HG02885 (cell line): ENCODE measurements around the gene SULF2.

Experiments used
- ATAC-seq: cut with Tn5 transposase; IDR thresholded peaks from one replicate; pipeline ENCODE4 v1.9.1; 2021; ENCODE audit warnings: mild to moderate bottlenecking; ENCODE audit not compliant: unreplicated experiment, poor library complexity

SULF2 gene

DNA sequence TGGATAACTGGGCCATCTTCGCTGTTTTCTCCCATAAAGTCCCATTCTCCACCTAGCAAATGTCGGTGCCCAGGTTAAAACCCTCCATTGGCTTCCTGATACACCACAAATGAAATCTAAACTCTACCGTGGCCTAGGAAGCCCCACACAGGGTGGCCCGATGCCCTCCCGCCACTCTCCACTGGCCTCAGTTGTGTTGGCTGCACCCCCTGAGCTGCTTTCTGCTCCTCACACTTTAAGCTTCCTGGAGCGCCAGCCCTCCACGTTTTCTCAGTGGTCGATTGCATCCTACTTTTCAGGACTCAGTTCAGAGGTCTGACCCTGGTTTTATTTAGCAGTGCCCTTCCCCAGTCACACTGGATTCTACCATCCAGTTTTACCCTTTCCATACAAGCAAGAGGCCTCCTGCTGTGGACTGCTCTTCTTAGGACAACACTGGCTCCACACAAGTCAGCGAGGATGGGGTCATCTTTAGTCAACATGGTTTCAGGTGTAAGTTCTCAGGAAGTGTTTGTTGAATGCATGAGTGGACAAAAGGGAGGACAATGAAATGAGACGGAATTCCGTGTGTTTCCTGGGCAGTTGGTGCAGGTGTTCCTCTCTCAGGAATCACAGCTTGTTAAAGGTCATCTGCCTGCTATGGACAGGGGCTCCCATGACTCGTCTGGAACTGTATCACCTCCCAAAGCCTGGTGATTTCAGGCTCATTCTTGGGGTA is 124.1 kb downstream of the SULF2 start:
- ATAC-seq = no peak

DNA sequence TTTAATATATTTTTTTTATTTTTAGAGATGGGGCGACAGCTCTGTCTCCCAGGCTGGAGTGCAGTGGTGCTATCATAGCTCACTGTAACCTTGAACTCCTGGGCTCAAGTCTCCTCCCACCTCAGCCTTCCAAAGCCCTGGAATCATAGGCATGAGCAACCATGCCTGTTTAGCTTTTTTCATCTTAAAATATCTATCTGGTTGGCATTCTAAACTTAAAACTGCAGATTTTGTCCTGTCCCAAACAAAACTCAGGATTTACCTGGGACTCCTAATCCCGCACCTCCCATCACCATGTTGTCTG is 124.7 kb downstream of the SULF2 start:
- no peak for ATAC-seq

DNA sequence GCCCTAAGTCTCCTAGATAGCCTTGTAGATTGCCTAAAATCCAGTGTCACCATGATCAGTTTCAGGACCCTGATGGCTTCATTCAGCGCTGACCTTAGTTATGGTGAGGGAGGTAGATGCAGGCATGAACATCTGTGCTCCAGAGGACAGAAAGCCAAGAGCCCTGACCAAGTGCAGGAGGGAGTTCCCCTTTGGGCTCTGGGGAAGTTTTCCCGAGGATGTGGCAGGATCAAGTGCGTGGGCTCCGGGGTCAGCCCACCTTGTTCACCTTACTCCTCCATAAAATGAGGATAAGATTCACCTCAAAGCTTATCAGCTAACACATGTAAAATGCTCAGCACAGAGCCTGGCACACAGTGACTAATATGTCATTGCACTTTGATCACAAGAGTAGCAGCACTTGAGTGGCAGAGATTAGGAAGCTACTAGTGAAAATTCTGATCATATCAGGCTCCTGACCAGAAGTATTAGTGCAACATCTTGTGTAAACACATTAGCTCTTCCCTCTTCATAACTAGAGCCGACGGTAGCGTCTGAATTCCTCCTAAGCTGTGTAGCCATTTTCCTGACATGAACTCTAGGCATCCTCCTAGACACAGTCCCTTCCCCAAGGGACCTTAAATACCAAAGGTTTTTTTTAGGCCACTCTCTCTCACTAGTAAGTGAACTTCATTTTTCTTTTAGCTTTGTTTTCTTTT is 125.2 kb downstream of the SULF2 start:
- ATAC-seq = no peak

DNA sequence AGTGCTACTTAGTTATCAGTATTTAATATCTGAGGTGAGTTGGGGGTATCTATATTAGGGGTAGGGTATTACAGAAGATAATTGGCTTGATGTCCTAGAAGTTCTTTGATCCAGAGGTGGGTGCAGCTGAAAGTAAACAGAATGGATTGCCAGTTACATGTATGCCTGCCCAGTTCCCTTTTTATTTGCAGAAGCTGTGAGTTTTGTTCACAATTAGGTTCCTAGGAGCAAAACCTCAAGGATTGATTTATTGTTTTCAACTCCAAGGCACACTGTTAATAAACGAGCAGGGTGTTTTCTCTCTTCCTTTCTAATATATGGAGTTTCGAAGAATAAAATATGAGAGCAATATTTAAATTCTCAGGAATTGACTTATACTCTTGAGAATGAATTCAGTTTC is 129.0 kb downstream of the SULF2 start:
- ATAC-seq = no peak

DNA sequence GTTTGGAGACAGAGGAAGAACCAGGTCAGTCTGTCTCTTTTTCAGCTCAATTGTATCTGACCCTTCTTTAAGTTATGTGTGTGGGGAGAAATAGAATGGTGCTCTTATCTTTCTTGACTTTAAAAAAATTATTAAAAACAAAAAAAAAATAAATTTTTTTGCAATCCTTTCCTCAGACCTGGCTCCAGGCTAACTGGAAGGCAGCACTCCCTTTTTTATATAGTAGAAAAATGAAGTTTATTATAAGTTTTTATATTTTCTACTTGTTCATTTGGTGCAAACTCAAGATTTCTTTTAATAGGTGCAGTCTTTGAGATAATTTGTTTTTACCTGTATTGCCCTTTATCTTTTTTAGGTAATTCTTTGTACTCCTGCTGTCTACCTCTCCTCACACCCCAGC is 129.6 kb downstream of the SULF2 start:
- no peak for ATAC-seq

DNA sequence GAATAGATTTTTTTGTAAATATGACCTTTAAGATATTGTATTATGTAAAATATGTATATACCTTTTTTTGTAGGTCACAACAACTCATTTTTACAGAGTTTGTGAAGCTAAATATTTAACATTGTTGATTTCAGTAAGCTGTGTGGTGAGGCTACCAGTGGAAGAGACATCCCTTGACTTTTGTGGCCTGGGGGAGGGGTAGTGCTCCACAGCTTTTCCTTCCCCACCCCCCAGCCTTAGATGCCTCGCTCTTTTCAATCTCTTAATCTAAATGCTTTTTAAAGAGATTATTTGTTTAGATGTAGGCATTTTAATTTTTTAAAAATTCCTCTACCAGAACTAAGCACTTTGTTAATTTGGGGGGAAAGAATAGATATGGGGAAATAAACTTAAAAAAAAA is 130.9 kb downstream of the SULF2 start:
- ATAC-seq = no peak

DNA sequence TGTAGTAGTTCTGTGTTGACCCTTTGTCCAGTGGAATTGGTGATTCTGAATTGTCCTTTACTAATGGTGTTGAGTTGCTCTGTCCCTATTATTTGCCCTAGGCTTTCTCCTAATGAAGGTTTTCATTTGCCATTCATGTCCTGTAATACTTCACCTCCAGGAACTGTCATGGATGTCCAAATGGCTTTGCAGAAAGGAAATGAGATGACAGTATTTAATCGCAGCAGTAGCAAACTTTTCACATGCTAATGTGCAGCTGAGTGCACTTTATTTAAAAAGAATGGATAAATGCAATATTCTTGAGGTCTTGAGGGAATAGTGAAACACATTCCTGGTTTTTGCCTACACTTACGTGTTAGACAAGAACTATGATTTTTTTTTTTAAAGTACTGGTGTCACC is 131.4 kb downstream of the SULF2 start:
- no peak for ATAC-seq

DNA sequence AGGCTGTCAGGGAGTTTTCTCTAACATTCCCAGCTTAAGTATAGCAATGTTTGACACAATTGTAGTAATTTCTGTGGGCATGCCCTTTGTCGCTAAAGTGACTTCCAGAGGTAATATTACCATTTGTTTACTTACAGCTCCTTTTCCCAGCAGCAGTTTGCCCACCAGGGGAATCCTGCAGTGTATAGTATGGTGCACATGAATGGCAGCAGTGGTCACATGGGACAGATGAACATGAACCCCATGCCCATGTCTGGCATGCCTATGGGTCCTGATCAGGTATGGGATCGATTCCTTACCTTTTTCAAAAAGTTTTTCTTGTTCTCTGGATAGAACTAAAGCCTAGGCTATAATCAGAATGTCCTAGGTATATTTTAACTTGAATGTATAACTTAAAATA is 132.5 kb downstream of the SULF2 start:
- no peak for ATAC-seq

DNA sequence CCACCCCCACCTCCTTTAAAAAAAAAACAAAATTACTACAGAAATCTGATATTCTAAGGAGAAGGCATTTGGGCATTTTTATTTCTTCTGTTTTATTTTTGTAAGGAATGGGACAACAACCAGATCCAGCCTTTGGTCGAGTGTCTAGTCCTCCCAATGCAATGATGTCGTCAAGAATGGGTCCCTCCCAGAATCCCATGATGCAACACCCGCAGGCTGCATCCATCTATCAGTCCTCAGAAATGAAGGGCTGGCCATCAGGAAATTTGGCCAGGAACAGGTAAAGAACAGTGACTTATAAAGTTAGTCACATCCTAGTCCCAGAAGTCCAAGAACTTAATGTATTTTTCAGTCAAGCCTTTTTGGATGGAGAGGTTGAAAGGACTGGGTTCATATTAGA is 133.0 kb downstream of the SULF2 start:
- no peak for ATAC-seq

DNA sequence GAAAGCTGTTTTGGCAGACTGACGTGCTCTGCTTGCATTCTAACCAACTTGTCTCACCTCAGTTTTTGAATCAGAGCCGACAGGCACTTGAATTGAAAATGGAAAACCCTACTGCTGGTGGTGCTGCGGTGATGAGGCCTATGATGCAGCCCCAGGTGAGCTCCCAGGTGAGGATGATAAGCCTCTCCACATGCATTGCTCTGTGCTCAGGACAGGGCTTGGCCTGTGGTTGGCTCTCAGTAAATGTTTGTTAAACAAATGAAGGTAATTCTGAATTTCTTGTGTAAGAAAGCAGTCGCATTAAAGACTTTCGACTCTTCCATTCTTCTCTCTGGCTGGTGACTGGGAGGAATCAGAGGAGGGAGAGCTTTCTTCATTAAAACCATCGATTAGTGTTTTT is 136.3 kb downstream of the SULF2 start:
- no peak for ATAC-seq

DNA sequence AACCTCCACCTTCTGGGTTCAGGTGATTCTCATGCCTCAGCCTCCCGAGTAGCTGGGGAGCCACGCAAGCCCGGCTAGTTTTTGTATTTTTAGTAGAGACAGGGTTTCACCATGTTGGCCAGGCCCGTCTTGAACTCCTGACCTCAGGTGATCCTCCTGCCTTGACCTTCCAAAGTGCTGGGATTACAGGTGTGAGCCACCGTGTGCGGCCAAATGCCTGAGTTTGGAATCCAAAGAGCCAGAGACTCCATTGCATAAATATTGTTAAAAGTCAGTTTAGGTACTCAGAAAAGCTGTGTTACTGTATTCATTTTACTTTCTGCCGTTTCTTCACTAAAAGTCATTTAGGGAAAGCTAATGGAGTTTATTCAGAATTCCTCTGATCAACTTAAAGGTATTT is 137.3 kb downstream of the SULF2 start:
- no peak for ATAC-seq

DNA sequence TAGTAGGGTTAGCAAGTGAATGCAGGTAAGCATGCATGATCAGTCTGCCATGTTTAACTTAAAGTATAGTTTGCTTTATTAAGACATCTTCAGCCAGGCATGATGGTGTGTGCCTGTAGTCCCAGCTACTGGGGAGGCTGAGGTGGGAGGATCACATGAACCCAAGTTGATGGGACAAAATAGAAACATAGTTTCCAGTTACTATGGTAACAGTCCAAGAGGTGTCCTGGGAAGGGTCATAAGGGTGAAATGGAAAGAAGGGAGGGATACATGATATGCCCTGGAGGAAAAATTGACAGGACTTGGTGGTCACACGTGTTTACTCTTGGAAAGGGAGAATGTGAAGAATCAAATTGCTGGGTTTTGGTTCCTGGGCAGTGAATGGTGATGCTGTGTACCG is 139.6 kb downstream of the SULF2 start:
- ATAC-seq = no peak

DNA sequence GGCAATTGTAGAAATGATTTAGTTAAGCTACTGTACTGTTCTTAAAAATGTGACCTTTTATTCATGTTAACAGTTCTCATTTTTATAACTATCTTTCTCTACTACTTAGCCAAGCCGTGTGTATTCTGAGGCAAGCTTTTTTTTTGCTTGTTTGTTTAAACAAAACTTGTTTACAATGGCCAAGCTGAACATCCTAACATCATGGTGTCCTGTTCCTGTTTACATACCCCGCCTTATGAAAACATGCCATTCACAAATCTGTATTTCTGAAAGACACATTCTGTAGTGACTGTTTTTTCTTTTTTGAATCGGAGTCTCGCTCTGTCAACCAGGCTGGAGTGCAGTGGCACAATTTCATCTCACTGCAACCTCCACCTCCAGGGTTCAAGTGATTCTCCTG is 142.7 kb downstream of the SULF2 start:
- no peak for ATAC-seq

DNA sequence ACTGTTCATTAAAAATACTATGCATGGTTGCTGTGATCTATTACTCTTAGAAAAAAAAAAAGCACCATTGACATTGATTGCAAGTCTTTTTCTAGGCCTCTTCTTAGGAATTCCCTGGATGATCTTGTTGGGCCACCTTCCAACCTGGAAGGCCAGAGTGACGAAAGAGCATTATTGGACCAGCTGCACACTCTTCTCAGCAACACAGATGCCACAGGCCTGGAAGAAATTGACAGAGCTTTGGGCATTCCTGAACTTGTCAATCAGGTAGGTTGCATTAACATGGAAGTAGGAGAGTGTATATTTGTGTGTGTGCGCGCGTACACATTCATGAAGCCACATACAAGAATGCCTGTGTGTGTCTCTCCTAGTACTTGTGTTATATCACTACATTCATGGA is 143.2 kb downstream of the SULF2 start:
- no peak for ATAC-seq

DNA sequence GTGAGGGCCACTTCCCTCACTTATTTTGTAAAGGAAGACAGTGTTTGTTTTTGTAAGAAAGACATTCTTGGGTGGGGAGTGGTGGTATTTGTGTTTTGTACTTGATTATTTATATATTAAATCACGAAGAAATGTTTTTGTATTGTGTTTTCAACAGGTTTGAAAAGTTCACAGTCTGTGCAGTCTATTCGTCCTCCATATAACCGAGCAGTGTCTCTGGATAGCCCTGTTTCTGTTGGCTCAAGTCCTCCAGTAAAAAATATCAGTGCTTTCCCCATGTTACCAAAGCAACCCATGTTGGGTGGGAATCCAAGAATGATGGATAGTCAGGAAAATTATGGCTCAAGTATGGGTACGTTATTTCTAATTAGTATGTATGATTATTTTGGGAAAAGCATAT is 146.4 kb downstream of the SULF2 start:
- ATAC-seq = no peak

DNA sequence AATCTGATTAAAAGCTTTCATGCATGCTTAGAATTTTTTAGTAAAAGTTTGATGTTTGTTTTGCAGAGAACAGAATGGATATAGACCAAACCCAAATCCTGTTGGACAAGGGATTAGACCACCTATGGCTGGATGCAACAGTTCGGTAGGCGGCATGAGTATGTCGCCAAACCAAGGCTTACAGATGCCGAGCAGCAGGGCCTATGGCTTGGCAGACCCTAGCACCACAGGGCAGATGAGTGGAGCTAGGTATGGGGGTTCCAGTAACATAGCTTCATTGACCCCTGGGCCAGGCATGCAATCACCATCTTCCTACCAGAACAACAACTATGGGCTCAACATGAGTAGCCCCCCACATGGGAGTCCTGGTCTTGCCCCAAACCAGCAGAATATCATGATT is 150.0 kb downstream of the SULF2 start:
- ATAC-seq = no peak

DNA sequence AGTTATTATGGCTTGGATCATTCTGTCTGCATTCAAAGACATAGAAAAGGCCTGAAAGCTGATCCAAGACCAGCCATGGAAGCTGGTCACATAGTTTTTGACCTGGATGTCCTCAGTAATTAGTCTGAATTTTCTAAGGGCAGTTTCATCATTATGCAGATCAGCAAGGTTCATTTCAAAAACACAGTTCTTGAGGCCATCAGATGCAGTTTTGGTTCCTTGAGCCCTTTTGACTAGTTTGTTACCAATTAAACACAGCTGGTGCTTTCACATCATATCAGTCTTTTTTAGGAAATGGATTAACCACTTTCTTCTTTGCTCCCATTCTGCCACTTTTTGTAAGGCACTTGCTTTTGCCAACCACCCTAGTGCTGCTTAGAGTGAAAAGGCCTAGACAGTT is 154.2 kb downstream of the SULF2 start:
- no peak for ATAC-seq

DNA sequence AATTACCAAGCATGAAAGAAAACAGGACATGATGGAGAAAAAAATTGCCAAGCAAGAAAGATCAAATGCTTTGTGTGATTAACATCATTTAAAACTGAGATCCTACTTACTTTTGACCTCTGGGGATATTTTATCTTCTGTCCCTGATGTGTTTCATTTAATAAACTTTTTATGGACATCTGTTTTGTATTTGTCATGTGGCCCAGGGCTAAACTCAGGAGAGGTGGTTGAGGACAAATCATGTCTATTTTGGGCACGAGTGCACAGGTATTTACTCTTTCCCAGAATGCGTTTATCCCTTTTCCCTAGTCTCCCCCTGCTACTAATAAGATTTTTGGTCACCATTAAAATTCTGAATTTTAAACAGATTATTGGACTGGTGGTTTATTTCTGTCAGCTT is 155.4 kb downstream of the SULF2 start:
- ATAC-seq = no peak

DNA sequence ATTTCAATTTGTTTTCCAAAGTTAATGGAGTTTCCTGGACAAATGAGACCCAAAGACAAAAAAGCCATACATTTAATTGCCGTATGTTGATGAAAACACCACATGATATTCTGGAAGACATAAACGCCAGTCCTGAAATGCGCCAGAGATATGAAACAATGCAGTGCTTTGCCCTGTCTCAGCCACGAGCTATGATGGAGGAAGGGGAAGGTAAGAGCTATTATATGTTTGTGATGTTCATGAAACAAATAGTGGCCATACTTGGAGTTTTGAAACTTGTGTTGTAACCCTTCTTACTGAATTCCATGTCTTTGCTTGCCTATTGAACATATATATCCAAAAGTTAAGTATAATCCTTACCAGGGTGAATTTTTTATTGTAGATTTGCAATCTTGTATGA is 157.7 kb downstream of the SULF2 start:
- ATAC-seq = no peak

DNA sequence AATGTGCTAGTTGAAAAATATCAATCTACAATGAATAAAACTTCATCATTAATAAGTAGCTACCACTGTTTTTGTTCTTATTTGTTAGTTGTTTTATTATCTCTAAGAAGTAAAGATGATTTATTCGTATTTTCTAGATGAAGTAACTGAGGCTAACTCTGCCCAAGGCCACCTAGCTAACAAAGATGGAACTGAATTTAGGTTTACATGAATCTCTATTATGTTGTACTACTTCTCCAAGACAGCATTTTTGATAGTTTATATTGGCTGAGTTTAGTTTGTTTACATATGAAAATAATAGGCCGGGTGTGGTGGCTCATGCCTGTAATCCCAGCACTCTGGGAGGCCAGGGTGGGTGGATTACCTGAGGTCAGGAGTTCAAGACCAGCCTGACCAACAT is 162.1 kb downstream of the SULF2 start:
- ATAC-seq = no peak

DNA sequence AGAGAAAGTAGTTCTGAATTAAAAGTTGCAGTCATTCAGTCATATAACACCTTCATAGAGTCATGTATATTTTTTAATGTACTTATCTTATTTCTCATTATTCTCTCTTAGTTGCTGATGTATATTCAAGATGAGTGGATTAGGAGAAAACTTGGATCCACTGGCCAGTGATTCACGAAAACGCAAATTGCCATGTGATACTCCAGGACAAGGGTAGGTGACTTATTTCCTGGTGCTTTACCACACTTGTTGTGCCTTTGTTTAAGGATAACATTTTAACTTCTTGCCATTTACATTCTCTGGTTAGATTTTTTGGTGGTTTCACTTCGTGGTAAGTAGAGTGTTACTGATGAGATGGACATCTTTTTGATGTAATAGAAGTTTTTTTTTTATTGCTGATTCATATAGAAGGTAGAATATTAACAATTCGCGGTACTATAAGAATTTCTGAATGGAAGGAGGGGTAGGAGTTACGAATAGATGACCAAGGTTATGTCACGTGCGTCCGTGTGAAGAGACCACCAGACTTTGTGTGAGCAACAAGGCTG is 163.1 kb downstream of the SULF2 start:
- ATAC-seq = no peak
